NCI-H146 treated with DMSO at 0.1 percent for 48 hours (cell line): ENCODE data around the gene SPPL3.

Source experiments
- DNase-seq: peaks from one replicate; lab custom pipeline; 2025; ENCODE audit not compliant: unreplicated experiment; lab: John Stamatoyannopoulos, UW

Gene SPPL3

GRCh38 chr12:120790114-120790513 lies 114.0 kb downstream of the SPPL3 start:
- DNase-seq, result no peak

GRCh38 chr12:120787889-120788288 lies 116.3 kb downstream of the SPPL3 start:
- no peak for DNase-seq

- DNase-seq, result no peak
Measured at GRCh38 chr12:120784804-120785203, 119.4 kb downstream of the SPPL3 start.

- no peak for DNase-seq
Measured at GRCh38 chr12:120783197-120783596, 121.0 kb downstream of the SPPL3 start.

- DNase-seq, result no peak
Measured at GRCh38 chr12:120775862-120776552, 128.2 kb downstream of the SPPL3 start.

GRCh38 chr12:120774169-120774916 lies 129.8 kb downstream of the SPPL3 start:
- DNase-seq, result no peak

- no peak for DNase-seq
Measured at GRCh38 chr12:120771097-120771496, 133.1 kb downstream of the SPPL3 start.

GRCh38 chr12:120767071-120768024 lies 136.8 kb downstream of the SPPL3 start:
- DNase-seq, result no peak

- DNase-seq, result no peak
Measured at GRCh38 chr12:120766566-120766965, 137.6 kb downstream of the SPPL3 start.

GRCh38 chr12:120764816-120765215 lies 139.3 kb downstream of the SPPL3 start:
- no peak for DNase-seq

- no peak for DNase-seq
Measured at GRCh38 chr12:120763250-120763649, 140.9 kb downstream of the SPPL3 start.

GRCh38 chr12:120762086-120762485 lies 142.1 kb downstream of the SPPL3 start:
- DNase-seq, result no peak

- no peak for DNase-seq
Measured at GRCh38 chr12:120761519-120761934, 142.6 kb downstream of the SPPL3 start.

- no peak for DNase-seq
Measured at GRCh38 chr12:120760349-120761254, 143.6 kb downstream of the SPPL3 start.

- peak; percentile 94 for DNase-seq
Measured at GRCh38 chr12:120759591-120760348, 144.4 kb downstream of the SPPL3 start.

- no peak for DNase-seq
Measured at GRCh38 chr12:120758798-120759590, 145.2 kb downstream of the SPPL3 start.

- no peak for DNase-seq
Measured at GRCh38 chr12:120757949-120758348, 146.2 kb downstream of the SPPL3 start.

- no peak for DNase-seq
Measured at GRCh38 chr12:120757226-120757742, 146.9 kb downstream of the SPPL3 start.

GRCh38 chr12:120755269-120755668 lies 148.9 kb downstream of the SPPL3 start:
- no peak for DNase-seq
